GM19025 (cell line): ENCODE data around the gene XK.

ENCODE experiments used
- ATAC-seq: cut with Tn5 transposase; IDR thresholded peaks from one replicate; pipeline ENCODE4 v1.9.1; 2021; ENCODE audit warnings: mild to moderate bottlenecking, low read depth, moderate library complexity; ENCODE audit not compliant: unreplicated experiment

XK gene

GRCh38 chrX:37678574-37678973 is 7.0 kb upstream of the XK start:
- ATAC-seq, result no peak

- ATAC-seq, result no peak
Measured at GRCh38 chrX:37679230-37679629, 6.4 kb upstream of the XK start.

DNA sequence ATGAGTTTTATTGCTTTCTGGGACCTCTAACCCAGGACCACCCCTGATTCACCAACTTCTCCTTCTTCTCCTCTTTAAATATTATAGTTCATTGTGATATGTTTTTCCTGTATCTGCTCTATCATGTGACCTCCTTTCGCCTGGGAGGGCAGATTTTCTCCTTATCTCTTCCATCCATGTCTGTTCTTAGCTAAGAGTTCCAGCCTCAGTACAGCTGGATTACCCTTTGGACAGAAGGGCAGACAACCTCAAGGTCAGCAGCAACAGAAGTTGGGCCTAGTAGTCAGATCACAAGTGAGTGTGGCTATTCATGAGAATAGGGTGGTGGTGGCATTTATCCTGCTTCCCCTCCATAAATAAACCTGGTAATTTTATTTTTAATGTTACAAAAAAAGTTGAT is 5.7 kb upstream of the XK start:
- ATAC-seq, result no peak

DNA sequence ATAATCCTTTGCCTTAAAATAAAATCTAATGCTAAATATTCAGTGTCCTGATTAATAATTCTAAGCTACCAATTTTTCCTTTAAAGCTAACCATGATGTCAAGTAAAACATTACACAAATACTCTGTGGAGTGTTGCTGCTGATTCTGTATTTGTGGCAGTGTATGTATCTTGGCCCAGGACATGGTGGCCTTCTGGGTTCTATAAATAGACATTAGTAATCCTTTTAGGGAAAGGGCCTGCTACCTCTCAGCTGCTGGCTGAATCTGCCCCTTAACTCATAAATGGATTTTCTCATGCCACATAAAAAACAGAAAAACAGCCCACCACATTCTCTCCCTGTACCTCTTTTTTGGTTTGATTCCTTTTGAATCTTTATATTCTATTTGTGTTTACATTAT is 1.2 kb upstream of the XK start:
- ATAC-seq, result no peak

DNA sequence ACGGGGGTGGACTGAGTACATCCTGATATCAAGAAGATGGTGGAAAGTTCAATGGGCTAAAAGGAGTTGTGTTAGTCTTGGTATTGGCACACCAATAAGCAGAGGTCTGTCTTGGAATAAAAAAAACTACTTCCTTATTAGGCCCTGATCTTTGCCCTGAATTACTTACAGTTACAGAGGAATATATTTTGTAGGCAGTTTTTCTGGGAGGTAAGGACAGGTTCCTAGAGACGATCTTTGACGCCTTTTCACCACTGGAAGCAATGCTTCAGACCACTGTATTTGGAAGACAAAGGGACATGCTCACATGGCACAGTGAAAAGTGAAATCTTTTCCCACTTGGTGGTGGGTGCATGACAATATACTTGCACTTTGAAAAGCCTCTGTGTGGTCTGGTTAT is 618 bp upstream of the XK start:
- no peak for ATAC-seq

GRCh38 chrX:37686369-37686995 is 891 bp downstream of the XK start:
- ATAC-seq, result no peak

- no peak for ATAC-seq
Measured at GRCh38 chrX:37686996-37687395, 1.4 kb downstream of the XK start.

- no peak for ATAC-seq
Measured at GRCh38 chrX:37690119-37690518, 4.5 kb downstream of the XK start.

- no peak for ATAC-seq
Measured at GRCh38 chrX:37692918-37693317, 7.3 kb downstream of the XK start.

DNA sequence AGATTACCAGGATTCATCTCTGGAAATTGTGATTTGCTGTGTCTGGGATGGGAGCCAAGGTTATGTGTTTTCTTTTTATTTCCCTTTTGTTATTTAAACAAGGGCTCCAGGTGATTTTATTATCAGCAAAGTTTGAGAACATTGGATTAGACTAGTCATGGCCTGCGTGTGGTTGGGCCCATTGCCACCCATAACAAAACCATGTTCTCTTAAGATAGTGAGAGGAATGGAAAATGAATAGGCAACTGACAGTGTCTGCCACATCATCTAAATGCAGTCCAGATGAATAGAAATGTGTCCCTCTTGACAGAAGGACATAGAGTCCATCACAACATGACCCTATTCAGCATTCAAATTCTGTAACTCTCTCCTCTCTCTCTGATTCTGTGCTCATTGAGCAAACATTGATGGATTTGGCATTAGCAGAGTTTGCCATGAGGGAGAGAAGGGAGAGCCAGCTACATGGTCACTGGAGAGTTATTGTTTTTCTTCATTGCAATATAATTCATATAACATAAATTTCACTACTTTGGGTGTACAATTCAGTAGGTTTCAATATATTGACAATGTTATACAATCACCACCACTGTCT is 11.7 kb downstream of the XK start:
- ATAC-seq, result no peak

DNA sequence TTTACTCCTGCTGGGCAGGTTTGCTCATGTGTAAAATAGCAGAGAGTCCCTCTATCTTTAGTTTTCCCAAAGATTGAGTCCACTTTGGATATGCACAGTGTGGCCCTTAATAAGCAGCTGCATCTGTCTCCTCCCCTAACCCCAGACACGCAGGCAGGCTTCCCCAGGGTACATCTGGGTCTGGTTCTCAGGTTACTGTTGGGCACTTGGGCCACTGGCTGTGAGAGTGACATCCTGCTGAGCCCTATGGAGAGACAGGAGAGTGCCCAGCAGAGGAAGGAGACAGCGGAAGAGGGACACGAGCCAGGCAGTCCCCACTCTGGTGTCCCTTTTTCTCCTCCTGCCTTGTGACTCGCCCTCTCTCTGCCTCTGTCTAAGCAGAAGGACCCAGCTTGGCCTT is 16.0 kb downstream of the XK start:
- no peak for ATAC-seq

DNA sequence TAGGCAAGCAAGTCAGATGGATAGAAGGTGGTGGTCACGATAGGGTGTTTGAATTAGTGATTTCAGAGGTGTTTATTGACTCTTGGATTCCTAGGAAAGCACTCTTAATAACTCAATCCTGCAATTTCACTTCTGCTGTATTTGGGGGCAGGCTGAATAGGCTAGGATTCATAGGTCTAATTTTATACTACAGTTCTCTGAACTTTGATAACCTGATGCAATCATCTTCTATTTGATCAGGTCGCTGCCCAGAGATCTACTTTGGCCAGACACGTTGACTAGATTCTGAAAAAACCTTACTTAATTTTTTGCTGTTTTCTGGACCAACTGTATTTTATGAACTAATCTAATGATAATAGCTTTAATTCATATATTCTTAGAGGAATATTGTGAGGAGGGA is 26.4 kb downstream of the XK start:
- ATAC-seq, result no peak

- ATAC-seq, result no peak
Measured at GRCh38 chrX:37712458-37712857, 26.9 kb downstream of the XK start.

DNA sequence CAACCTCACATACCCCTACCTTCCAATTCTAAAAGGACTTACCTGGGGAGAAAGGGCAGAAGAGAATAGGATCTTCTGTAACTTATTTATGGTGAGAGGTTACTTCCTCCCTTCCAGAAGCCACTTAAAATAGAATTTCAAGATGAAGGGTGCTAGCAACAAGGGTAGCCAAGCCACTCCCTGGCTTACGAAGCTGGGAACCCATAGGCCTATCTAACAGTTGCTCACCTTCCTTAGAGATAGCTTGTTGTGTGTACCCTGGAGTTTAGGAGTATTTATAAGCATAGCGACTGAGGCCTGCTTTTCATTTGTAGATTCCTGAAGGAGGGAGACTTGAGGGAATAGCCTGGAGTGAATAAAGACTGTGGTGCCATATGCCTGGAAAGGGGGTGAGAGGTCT is 28.9 kb downstream of the XK start:
- ATAC-seq, result no peak

DNA sequence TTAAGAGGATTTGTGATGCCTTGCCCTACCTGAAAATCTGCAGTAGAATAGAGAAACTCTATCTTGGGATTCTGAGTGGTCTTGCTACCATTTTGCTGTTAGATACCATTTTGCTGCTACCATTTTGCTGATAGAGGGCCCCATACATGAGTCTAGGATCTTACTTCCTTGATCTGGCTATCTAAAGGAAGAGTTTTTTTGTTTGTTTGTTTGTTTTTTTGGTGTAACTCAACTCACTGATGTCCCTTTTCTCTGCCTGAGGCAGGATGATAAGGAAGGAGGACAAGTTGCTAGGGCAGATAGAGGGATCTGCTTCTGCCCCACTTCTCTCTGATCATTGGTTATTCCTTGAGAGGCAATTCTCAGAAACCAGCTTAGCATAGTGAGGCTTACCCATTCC is 31.0 kb downstream of the XK start:
- ATAC-seq, result no peak

DNA sequence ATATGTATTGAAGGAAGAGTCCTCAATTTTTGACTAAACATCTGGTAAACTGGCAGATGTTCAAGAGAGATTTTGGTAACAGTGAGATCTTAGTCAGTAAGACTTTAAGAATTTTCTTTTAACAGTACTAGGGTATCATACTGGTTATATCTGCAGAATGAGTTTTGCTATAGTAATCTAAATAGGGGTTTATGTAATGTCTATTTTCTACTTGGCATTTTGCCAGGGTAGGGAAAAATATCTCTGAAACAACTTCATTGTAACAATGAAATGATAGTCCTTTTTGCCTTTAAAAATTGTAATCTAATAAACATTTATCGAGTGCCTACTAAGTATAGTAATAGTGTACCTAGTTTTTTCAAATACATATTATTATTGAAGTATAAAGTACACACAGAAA is 32.1 kb downstream of the XK start:
- ATAC-seq, result no peak

- no peak for ATAC-seq
Measured at GRCh38 chrX:37722595-37722994, 37.0 kb downstream of the XK start.

GRCh38 chrX:37726346-37726745 is 40.8 kb downstream of the XK start:
- no peak for ATAC-seq

GRCh38 chrX:37745354-37745753 is 59.8 kb downstream of the XK start:
- ATAC-seq, result no peak

DNA sequence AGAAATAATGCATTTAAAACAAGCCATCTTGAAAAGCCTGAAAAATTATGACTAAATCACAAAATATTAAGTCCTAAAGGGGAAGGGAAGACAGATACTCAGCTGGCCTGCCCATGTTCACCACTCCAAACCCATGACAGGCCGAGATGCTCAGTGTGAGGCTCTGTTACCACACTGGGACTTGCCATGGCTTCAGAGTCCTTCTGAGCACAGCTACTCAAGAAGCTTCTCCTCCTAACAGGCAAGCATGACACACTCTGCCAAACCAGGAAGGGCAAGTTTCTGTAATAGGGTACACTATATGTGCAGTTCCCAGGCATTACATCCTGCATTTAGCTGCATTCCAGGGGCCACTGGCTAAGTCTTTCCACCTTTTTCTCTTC is 60.2 kb downstream of the XK start:
- ATAC-seq, result peak; percentile 23

GRCh38 chrX:37746218-37746941 is 60.8 kb downstream of the XK start:
- peak; percentile 87 for ATAC-seq

- ATAC-seq, result no peak
Measured at GRCh38 chrX:37746951-37747350, 61.4 kb downstream of the XK start.
